Natural killer cell (primary cell): Measurements from ENCODE around the gene DAW1. TPM values are rescaled to one million over a fixed set of nuclear protein-coding genes. Genes with fewer than 3 reads are reported as not detected.

ENCODE experiments used
- ATAC-seq, 3 donors: fragments of 150-1000 bp in 2 of 3; fragments of 200-7000 bp in 1 of 3; cut with Tn5 transposase; 1 replicate in 1 of 3; 2 replicates in 2 of 3; pipeline ENCODE4 v1.10.0; 2021; ENCODE audit warnings: mild to moderate bottlenecking in 2 of 3, moderate library complexity in 2 of 3
- DNase-seq, 2 donors: peaks; one replicate each; pipeline versions ENCODE4 v3.0.0 to v3.0.0-alpha.2; 2013 to 2021; ENCODE audit warnings: mixed read lengths in 1 of 2
- H3K27ac ChIP-seq: one replicate; pipeline ENCODE4 v1.5.1; 2013; ENCODE audit warnings: mild to moderate bottlenecking, low read length
- H3K27me3 ChIP-seq: one replicate; pipeline ENCODE4 v1.6.1; 2013; ENCODE audit warnings: low read length; ENCODE audit not compliant: control insufficient read depth, insufficient read depth
- H3K36me3 ChIP-seq: one replicate; pipeline ENCODE4 v1.6.1; 2013; ENCODE audit warnings: low read length; ENCODE audit not compliant: control insufficient read depth, insufficient read depth
- H3K4me1 ChIP-seq: one replicate; pipeline ENCODE4 v1.6.1; 2013; ENCODE audit warnings: low read length; ENCODE audit not compliant: control insufficient read depth, insufficient read depth
- H3K4me3 ChIP-seq: one replicate; pipeline ENCODE4 v1.5.1; 2013; ENCODE audit warnings: low read length
- H3K9me3 ChIP-seq: one replicate; pipeline ENCODE4 v1.6.1; 2013; ENCODE audit warnings: low read length; ENCODE audit not compliant: control insufficient read depth, insufficient read depth
- H3K27ac Mint-ChIP-seq, 2 donors: one replicate each; pipeline ENCODE4 v1.8.0; 2022; ENCODE audit warnings: mild to moderate bottlenecking in 2 of 2, mixed read lengths in 2 of 2, moderate library complexity in 1 of 2
- H3K27me3 Mint-ChIP-seq, 2 donors: one replicate each; pipeline ENCODE4 v1.8.0; 2022; ENCODE audit warnings: low read depth in 2 of 2, mixed read lengths in 2 of 2
- H3K36me3 Mint-ChIP-seq: one replicate; pipeline ENCODE4 v1.8.0; 2022; ENCODE audit warnings: mixed read lengths
- H3K4me1 Mint-ChIP-seq, 2 donors: one replicate each; pipeline ENCODE4 v1.8.0; 2022; ENCODE audit warnings: mixed read lengths in 2 of 2
- H3K4me3 Mint-ChIP-seq: one replicate; pipeline ENCODE4 v1.8.0; 2022; ENCODE audit warnings: mild to moderate bottlenecking, moderate library complexity, mixed read lengths
- H3K9me3 Mint-ChIP-seq, 2 donors: one replicate each; pipeline ENCODE4 v1.8.0; 2022; ENCODE audit warnings: mixed read lengths in 2 of 2
- CTCF ChIP-seq: fragments of 200-600 bp; IDR thresholded peaks from one replicate; pipeline ENCODE4 v1.8.0; 2022; ENCODE audit warnings: antibody characterized with exemption
- WGBS: methylation state at CpG from one replicate; pipeline ENCODE4 v1.1.7; 2013; ENCODE audit warnings: missing lambda C conversion rate; ENCODE audit not compliant: insufficient coverage; 5-methylcytosine and 5-hydroxymethylcytosine counted together
- intact Hi-C: fragments of 100-400 bp; cut with micrococcal nuclease; formaldehyde crosslinking; loops from one replicate; pipeline ENCODE4 v1.14.2; 2022
- total RNA-seq, 4 donors: library from RNA; stranded (reverse); fragments of 120-200 nt in 1 of 4; gene quantifications; one replicate each; pipeline versions ENCODE4 v1.2.3 to v1.2.4, GENCODE V29; 2013 to 2022

DAW1 gene
- total RNA-seq, 3 donors from 2014 or later (not counting 1 experiment from before 2014, with no cell fraction given) = not detected

GRCh38 chr2:227971619-227972230, 100.3 kb downstream of the DAW1 start:
- Histone ChIP-seq H3K27ac (no peak overlapping the region), H3K4me1 (no peaks in the 10 kb centered on the region), H3K36me3 (no peaks in the 10 kb centered on the region), H3K9me3 (no peaks in the 10 kb centered on the region), H3K27me3 (no peaks in the 10 kb centered on the region), H3K4me3 (no peak overlapping the region)
- intact Hi-C loops = no loop called here
- Mint-ChIP-seq H3K27me3 (no peaks in the 10 kb centered on the region), H3K4me3 (no peak overlapping the region), H3K27ac (no peak overlapping the region), H3K9me3 (peaks cover 7 to 10% of the 10 kb centered on the region in 2 donors), H3K36me3 (no peaks in the 10 kb centered on the region), H3K4me1 (no peaks in the 10 kb centered on the region)
- WGBS = 87% methylated on average over 7 of the region's 7 CpGs
- DNase-seq (no peak), ATAC-seq (no peak)
- no peak for TF ChIP-seq CTCF

GRCh38 chr2:227973241-227973640, 101.8 kb downstream of the DAW1 start:
- H3K36me3 ChIP-seq = no peaks in the 10 kb centered on the region
- no peaks in the 10 kb centered on the region for H3K9me3 ChIP-seq
- Mint-ChIP-seq H3K4me1 (no peaks in the 10 kb centered on the region), H3K9me3 (peaks cover 11 to 12% of the 10 kb centered on the region in 2 donors), H3K4me3 (no peak overlapping the region), H3K36me3 (no peaks in the 10 kb centered on the region), H3K27ac (no peak overlapping the region), H3K27me3 (no peaks in the 10 kb centered on the region)
- no peak overlapping the region for H3K27ac ChIP-seq
- no peak for TF ChIP-seq CTCF
- 83% methylated on average over 3 of the region's 3 CpGs for WGBS
- H3K4me3 ChIP-seq = no peak overlapping the region
- no peak for DNase-seq
- H3K27me3 ChIP-seq = no peaks in the 10 kb centered on the region
- intact Hi-C loops = no loop called here
- no peaks in the 10 kb centered on the region for H3K4me1 ChIP-seq
- no peak for ATAC-seq

Other genes with a start within 250 kb of the DAW1 start
- gene SCYGR5, start 204.8 kb upstream of the DAW1 start, total RNA-seq = not detected
- gene SLC19A3, start 153.6 kb upstream of the DAW1 start, total RNA-seq = not detected
- gene SCYGR6, start 146.9 kb upstream of the DAW1 start, total RNA-seq = not detected
- not detected for gene SCYGR7, start 143.3 kb upstream of the DAW1 start, total RNA-seq
- gene SCYGR8, start 125.7 kb upstream of the DAW1 start, total RNA-seq = not detected
- 1 to 10 TPM in 1 of 3 donors, not detected in 2; 2.0 TPM for gene CCL20, start 57.8 kb upstream of the DAW1 start, total RNA-seq